Epithelial cell of prostate (primary cell): Measurements from ENCODE around the gene CAMK2D.

Experiments used
- DNase-seq: peaks from one replicate; pipeline ENCODE4 v3.0.0-alpha.2; 2011; ENCODE audit warnings: low read depth, low spot score
- H3K27ac ChIP-seq: fragments of 450-650 bp; 2 replicates; pipeline ENCODE4 v1.5.1; 2017; ENCODE audit warnings: mild to moderate bottlenecking

The CAMK2D gene

DNA sequence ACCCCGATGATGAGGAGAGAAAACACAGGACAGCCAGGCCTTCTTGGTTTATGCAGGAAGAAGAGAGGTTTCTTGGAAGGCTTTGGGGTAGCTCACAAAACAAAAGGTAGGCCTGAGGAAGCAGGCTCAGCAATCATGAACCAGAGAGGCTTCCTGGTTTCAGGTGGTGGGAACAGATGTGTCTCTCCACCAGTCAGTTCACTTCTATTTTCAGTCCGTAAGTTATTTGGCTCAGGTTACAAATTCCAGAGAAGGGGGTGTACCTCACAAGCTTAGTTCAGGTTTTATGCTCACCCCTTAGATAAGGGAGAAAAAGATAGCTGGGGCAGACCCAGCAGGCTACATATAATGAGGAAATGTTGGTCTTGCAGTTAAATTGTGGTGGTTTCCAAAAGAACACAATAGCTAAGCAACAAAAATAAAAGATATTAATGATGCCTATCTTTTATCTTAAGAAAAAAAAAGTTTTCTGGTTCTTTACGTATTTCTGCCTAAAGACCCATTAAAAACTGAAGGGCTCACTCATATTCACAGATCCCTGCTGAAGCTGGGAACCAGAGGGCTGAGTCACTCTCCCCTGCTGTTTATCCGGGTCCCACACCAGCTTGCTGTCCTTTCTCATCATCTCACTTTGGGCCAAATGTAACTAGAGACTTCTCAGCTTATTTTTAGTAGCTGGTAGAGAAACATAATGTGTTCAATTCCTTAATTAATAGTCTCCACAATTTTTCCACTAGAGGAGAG lies 177.0 kb downstream of the CAMK2D start:
- no peak for DNase-seq
- H3K27ac ChIP-seq: no peak overlapping the region

DNA sequence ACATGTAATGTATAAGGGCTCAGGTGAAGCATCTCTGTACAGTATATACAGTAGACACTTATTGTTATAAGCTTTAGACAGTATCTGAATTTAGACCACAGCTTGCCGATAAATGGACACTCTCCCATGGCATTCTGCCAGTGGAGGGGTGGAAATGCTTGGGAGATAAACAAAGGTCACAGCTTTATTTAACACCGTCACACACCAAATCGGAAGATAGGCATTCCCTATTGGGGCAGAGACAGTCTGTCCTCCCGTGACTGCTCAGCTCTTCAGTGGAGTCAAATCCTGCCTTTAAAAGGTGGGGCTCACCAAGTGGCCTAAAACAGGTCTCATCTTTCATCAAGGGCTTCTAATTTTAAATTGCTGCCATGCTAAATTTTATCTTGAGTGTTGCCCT lies 178.8 kb downstream of the CAMK2D start:
- no peak overlapping the region for H3K27ac ChIP-seq
- no peak for DNase-seq

DNA sequence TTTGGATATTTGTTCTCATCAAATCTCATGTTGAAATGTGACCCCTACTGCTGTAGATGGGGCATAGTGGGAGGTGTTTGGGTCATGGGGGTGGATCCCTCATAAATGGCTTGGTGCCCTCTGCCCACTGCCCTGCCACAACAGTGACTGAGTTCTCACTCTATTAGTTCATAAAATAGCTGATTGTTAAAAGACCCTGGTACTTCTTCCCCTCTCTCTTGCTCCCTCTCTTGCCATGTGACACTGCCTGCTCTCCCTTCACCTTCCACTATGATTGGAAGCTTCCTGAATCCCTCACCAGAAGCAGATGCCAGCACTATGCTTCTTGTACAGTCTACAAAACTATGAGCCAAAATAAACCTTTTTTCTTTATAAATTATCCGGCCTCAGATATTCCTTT lies 182.2 kb downstream of the CAMK2D start:
- no peak overlapping the region for H3K27ac ChIP-seq

GRCh38 chr4:113576947-113577678 lies 184.4 kb downstream of the CAMK2D start:
- no peak for DNase-seq
- no peak overlapping the region for H3K27ac ChIP-seq

More for the DNA sequence above, 182.2 kb downstream of the CAMK2D start:
- no peak for DNase-seq

- DNase-seq: no peak
- no peak overlapping the region for H3K27ac ChIP-seq
These were observed 186.1 kb downstream of the CAMK2D start for GRCh38 chr4:113575401-113575800.

GRCh38 chr4:113574636-113575103 lies 186.9 kb downstream of the CAMK2D start:
- no peak overlapping the region for H3K27ac ChIP-seq
- DNase-seq: no peak

- no peak for DNase-seq
- no peak overlapping the region for H3K27ac ChIP-seq
These were observed 188.9 kb downstream of the CAMK2D start for GRCh38 chr4:113572620-113573019.

DNA sequence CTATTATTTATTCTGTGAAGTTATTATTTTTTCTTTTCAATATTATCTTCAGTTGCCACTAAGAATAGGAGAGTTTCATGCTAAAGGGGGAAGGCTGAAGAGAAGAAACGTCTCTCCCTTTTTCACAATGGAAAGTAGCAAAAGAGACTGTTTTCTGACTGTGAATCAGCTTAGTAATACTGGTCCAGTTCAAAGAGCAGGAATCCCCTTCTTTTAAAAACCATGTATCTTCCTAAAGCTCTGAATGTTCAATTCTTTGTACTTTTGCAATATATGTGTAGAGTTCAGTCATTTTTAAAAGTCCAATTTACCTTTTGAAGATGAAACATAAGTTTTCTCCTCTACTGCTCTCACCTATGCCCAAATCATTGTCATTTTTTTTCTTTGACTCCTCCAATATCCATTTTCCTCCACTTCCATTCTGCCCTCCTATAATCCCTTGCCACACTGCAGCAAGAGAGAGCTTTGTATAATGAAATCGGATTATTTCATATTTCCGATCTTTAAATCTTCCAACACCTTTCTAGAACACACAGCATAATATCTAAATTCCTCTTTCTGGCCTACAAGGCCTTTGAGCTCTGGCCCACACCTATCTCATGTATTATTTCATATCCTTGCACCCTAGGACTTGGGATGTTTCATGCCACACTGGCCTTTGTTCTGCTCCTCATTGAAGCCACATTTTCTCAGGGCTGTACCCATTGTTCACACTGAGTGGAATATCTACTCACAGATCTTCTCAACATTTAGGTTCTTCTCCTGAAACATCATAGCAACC lies 195.3 kb downstream of the CAMK2D start:
- H3K27ac ChIP-seq: no peak overlapping the region

GRCh38 chr4:113565702-113566012 lies 195.9 kb downstream of the CAMK2D start:
- no peak for DNase-seq
- no peak overlapping the region for H3K27ac ChIP-seq

More for the DNA sequence above, 195.3 kb downstream of the CAMK2D start:
- DNase-seq: no peak

DNA sequence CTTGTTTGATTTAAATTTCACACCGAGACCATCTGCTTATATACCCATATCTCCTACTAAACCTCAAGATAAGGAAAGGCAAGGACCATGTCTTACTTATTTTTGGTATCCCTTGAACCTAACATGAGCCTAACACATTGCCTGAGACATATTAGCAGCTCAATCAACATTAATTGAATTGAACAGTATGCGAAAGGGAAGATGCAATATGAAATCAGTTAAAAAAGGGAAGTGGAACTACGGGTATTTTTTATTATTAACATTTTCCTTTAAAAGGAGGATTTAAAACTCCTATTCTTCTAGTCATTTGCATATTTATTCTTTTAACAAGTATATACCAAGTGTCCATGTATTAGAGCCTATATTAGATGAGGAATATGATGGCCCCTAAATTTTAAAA lies 197.0 kb downstream of the CAMK2D start:
- no peak overlapping the region for H3K27ac ChIP-seq
- no peak for DNase-seq

GRCh38 chr4:113563691-113564378 lies 197.7 kb downstream of the CAMK2D start:
- no peak for DNase-seq
- no peak overlapping the region for H3K27ac ChIP-seq

DNA sequence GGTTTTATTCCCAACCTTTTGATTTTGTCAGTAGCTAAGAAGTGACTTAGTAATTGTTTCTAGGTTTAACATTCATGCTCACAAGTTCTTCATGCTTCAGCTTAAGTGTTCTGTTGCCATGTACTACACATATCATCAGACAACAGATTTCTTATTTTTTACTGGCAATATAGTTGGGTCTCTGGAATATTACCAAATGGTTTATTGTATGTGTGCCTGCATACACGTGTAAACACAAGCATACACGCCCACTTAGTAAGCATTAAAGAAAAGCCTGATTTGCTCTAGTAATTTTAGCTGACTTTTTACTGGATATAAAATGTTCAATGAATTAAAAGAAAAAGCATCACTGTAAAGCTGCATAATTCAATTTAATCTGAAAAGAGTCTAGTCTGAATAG lies 199.8 kb downstream of the CAMK2D start:
- DNase-seq: no peak
- no peak overlapping the region for H3K27ac ChIP-seq

DNA sequence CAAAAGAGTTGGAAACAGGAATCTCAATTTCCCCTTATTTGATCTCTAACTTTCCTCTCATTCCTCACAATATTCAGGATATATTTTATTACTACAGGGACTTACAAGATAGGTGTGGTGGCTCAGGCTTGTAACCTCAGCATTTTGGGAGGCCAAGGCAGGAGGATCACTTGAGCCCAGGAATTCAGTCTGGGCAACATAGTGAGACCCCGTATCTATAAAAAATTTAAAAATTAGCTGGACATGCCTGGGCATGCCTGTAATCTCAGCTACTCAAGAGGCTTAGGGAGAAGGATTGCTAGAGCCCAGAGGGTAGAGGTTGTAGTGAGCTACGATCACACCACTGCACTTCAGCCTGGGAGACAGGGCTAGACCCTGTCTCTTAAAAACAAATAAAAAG lies 200.4 kb downstream of the CAMK2D start:
- H3K27ac ChIP-seq: no peak overlapping the region

GRCh38 chr4:113560579-113560978 lies 201.0 kb downstream of the CAMK2D start:
- no peak for DNase-seq
- no peak overlapping the region for H3K27ac ChIP-seq

More for the DNA sequence above, 200.4 kb downstream of the CAMK2D start:
- no peak for DNase-seq

GRCh38 chr4:113559947-113560346 lies 201.6 kb downstream of the CAMK2D start:
- no peak overlapping the region for H3K27ac ChIP-seq
- DNase-seq: no peak

DNA sequence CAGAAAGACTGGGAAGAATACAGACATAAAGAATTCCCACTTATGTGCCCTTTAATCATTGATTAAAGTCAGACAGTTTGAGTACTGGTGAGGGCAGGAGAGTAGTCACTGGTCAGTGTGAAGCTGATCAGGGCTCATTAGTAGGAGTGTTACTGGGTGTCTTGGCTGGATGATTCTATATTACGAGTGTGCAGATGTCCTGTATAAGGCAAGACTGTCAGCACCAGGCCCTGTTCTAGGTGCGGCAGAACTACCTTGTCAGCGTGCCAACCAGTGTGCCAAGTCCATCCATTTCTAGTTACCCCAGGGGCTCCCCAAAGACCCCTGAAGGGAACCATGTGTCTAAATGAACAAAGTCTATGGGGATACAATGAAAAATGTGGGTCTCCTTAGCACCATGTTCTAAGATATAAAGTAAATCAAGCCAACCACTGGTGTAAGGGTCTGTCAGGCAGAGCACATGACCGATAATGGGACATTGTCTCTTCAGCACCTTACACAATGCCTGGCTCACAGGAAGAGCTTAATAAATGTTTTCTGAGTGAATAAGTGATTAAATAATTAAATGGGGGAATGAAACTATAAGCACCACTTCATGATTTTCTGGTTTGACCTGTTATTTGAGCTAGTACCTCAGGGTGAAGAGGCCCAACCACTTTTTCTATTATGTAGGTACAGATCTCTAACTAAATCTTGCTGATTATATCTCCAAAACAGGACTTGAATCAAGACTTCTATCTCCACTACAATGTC lies 205.0 kb downstream of the CAMK2D start:
- no peak for DNase-seq
- peak overlapping the region; percentile 28 for H3K27ac ChIP-seq

- peak overlapping the region; percentile 28 for H3K27ac ChIP-seq
- DNase-seq: no peak
These were observed 205.7 kb downstream of the CAMK2D start for GRCh38 chr4:113555868-113556267.

DNA sequence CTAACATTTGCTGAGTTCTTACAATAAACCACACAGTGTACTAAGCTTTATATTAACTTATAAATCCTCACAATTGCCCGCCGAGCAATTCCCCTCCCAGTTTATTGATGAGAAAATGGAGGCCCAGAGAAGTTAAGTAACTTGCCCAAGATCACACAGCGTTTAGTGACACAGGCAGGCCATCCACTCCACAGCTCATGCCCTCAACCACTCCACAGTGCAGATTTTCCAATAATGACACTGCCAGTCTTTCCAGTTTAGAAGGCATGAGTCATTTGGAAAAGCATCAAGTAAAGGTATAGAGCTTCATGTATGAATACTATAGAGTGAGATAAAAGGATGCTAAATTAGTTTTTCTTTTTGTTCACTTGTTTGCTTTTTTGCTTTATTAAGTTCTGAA lies 208.5 kb downstream of the CAMK2D start:
- no peak overlapping the region for H3K27ac ChIP-seq

DNA sequence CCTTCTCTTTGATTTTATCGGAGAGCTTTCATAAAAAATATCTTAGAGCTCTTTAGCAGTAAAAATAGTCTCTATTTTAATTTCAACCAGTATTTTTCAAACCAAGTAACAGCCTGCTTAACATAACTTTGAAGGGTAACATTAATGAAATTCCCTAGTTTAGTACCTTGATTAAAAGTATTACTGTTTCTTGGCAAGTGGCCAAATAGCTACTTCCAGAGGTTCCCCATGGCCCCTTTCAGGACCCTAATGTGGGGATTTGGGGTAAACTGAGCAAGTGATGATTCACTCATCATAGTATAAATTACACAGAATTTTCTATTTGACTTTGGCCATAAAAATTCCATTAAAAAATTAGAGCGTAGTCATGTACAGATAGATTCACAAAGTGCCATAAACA lies 211.0 kb downstream of the CAMK2D start:
- H3K27ac ChIP-seq: no peak overlapping the region
- DNase-seq: no peak

More for the DNA sequence above, 208.5 kb downstream of the CAMK2D start:
- DNase-seq: no peak

DNA sequence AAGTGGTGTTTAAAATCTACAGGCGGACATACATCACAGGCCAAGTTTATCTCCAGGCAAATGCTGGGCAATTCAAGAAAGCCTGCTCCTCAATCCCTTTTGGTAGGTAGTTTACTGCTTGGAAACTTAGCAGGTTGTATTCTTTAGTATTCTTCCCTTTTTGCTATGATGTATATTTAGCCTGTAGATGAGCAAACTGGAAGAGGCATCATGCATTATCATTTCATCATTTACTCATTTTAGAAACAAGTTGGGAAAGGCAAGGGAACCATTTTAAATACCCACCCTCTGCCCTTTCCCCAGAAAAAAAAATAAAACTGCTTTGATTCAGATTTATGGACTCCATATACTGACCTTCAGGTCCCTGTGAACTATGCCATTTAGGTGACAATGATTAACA lies 213.2 kb downstream of the CAMK2D start:
- H3K27ac ChIP-seq: peak overlapping the region; percentile 37
- no peak for DNase-seq
